ENCODE results near the gene PSORS1C2.

DNA sequence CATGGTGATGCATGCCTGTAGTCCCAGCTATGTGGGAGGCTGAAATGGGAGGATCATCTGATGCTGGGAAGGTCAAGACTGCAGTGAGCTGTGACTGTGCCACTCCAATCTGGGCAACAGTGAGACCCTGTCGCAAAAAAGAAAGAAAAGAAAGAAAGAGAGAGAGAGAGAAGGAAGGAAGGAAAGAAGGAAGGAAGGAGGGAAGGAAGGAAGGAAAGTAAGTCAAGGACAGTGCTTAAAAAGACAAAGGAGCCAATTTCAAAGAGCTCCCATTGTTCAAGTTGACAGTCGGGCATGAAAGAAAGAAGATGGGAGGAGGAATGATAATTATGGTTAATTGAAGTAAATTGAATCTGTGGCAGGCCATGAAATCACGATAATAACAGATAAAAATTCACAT is 42.7 kb downstream of the PSORS1C2 start:
- no peak for TF ChIP-seq POLR2A (IDR thresholded peaks at IDR 0.05; ENCODE audit: low read depth)
- TF ChIP-seq, protein P1, sequence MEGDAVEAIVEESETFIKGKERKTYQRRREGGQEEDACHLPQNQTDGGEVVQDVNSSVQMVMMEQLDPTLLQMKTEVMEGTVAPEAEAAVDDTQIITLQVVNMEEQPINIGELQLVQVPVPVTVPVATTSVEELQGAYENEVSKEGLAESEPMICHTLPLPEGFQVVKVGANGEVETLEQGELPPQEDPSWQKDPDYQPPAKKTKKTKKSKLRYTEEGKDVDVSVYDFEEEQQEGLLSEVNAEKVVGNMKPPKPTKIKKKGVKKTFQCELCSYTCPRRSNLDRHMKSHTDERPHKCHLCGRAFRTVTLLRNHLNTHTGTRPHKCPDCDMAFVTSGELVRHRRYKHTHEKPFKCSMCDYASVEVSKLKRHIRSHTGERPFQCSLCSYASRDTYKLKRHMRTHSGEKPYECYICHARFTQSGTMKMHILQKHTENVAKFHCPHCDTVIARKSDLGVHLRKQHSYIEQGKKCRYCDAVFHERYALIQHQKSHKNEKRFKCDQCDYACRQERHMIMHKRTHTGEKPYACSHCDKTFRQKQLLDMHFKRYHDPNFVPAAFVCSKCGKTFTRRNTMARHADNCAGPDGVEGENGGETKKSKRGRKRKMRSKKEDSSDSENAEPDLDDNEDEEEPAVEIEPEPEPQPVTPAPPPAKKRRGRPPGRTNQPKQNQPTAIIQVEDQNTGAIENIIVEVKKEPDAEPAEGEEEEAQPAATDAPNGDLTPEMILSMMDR (IDR thresholded peaks at IDR 0.05), result no peak

All from esophagus muscularis mucosa (tissue), 3 donors.